Effector CD4-positive, alpha-beta T cell (primary cell): ENCODE results near the gene INSIG1.

Experiments
- DNase-seq: peaks from one replicate; pipeline ENCODE4 v3.0.0-alpha.2; 2020

INSIG1 gene

GRCh38 chr7:155333346-155334234, 35.9 kb downstream of the INSIG1 start:
- no peak for DNase-seq

DNA sequence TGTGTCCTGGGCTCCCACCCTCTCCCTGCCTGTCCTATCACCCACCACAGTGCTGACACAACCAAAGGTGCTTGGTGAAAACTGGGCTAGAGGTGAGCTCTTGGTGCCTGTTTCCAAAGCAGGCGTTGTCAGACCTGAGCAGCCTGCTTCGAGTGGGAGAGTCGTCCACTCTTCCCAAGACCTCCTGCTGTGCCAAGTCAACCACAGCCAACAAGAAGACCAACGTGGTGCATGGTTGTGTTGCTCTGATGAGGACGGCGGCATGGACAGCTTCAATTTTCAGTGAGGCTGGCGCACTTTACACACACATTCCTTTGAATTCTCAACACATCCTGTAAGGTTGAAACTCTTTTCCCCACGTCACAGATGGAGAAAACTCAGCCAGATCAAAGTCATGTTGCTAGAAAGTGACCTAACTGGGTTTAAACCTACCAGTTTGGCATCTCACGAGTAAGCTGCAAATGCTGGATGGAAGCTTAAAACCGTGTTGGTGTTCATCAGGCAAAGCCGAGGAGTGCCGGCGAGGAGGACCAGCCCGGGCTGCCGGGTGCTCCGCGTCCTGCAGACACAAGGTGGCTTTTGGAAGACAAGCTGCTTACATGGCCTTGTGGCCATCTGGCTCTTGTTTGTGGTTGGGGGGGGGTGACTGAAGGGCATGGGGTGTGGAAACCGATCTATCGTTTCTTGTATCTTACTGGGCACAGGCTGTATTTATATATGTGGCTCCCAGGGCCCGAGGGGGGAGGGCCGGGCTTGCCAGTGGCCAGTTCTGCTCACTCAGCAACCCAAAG, 39.3 kb downstream of the INSIG1 start:
- no peak for DNase-seq

GRCh38 chr7:155337946-155338631, 40.4 kb downstream of the INSIG1 start:
- DNase-seq, result no peak

GRCh38 chr7:155338632-155339320, 41.1 kb downstream of the INSIG1 start:
- no peak for DNase-seq

- DNase-seq, result no peak
Measured at GRCh38 chr7:155339474-155339873, 41.8 kb downstream of the INSIG1 start.

DNA sequence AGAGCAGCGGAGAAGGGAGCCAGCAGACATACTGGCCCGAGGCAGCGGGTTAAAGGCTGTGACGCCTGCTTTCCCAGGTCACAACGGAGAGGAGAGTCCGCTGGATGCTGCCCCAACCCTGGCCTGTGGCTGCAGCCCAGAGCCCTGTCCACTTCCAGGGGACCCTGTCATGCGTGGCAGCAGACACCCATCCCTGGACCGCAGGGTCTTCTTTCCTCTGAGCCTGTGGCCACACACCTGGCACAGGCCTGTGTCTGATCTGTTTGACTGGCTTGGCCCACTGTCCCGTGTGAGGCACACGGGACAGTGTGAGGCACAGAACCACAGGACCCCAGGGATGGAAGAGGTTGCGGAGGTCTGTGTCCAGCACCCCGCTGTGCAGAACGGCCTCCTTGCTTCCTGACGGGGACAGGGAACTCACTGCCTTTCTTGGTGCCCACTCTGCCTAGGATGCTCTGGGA, 42.4 kb downstream of the INSIG1 start:
- DNase-seq, result no peak

GRCh38 chr7:155340721-155341120, 43.0 kb downstream of the INSIG1 start:
- no peak for DNase-seq

- DNase-seq, result no peak
Measured at GRCh38 chr7:155341463-155341983, 43.8 kb downstream of the INSIG1 start.

GRCh38 chr7:155342313-155342712, 44.6 kb downstream of the INSIG1 start:
- DNase-seq, result no peak

GRCh38 chr7:155343150-155343549, 45.5 kb downstream of the INSIG1 start:
- no peak for DNase-seq

- DNase-seq, result no peak
Measured at GRCh38 chr7:155343661-155344121, 46.0 kb downstream of the INSIG1 start.

DNA sequence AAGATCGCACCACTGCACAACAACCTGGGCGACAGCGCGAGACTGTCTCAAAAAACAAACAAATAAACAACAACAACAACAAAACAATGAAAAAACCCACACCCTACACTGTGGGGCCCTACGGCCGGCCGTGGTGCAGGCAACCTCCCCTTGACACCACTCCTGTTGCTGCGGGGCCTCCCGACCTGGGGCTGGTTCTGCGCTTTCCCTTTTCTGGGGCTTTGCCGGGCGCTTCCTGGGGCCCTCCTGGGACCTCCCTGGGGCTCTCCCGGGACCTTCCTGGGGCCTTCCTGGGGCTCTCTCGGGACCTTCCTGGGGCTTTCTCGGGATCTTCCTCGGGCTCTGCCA, 46.6 kb downstream of the INSIG1 start:
- DNase-seq, result no peak

DNA sequence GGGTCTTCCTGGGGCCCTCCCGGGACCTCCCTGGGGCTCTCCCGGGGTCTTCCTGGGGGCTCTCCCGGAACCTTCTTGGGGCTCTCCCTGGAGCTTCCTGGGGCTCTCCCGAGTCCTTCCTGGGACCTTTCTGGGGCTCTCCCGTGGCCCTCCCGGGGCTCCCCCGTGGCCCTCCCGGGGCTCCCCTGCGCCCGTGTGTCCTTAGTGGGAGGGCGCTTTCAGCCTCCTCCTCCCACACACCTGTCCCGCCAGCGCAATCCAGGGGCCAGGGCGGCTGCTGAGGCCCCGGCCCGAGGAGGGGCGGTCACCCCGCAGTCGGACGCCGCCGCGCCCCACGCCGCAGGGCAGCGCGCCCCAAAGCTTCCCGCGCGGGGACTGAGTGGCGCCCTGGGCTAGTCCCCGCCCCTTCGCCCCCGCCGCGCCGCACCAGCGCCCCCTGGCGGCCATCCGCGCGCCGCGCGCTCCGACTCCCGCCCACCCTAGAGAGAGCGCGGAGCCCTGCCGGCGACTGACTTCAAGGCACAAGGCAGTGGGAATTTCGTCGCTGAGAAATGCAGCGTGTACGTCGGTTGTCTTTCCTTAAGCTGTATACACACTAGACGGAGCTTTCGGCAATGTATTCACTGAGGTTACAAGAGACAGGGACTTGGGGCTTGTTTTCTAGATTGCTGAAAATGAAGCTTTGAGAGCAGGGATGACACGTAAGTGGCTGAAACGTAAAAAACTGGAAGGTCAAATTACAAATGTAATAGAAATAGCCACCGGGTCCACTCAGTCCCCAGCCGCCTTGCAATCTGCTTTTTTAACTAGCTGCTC, 47.1 kb downstream of the INSIG1 start:
- DNase-seq, result peak; percentile 78

GRCh38 chr7:155345490-155345889, 47.8 kb downstream of the INSIG1 start:
- no peak for DNase-seq

DNA sequence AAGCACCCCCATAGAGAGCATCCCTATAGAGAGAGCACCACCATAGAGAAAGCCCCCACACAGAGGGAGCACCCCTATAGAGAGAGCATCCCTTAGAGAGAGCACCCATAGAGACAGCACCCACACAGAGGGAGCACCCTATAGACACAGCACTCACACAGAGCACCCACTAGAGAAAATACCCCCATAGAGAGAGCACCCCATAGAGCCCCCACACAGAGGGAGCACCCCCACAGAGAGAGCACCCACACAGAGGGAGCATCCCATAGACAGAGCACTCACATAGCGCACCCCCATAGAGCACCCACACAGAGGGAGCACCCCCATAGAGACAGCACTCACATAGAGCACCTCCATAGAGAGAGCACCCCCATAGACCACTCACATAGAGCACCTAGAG, 48.6 kb downstream of the INSIG1 start:
- DNase-seq, result no peak

- DNase-seq, result no peak
Measured at GRCh38 chr7:155348806-155349205, 51.1 kb downstream of the INSIG1 start.

DNA sequence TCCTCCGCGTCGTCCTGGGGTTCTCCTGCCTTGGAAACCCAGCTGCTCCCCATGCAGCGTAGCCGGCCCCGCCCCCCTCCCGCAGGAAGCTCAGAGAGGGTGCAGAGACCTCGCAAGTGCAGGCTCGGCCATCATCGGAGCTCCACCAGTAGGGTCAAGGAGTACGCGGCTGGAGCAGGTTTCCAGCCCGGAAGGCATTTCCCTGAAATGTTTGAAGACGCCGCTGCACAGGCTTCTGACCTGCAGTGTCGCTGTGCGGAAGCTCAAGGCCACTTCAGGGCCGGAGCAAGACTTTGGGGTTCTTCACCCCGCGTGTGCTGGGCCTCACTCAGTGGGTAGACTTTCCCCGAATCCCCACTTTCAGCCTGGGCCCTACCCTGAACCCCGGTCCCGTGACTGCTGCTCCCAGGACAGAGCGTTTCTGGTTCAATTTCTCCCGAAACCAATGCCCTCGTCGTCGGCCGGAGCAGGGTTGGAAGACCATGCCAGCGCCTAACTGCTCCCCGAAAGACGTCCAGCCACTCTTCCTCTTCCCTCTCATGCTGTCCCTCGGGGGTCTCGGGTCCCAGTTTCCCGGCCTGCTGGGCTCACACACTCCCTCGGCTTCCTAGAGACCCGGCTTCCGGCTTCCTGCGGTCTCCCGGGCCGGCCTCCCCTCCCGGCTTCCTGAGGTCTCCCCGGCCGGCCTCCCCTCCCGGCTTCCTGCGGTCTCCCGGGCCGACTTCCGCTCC, 52.1 kb downstream of the INSIG1 start:
- DNase-seq, result no peak

GRCh38 chr7:155351120-155351870, 53.6 kb downstream of the INSIG1 start:
- no peak for DNase-seq

DNA sequence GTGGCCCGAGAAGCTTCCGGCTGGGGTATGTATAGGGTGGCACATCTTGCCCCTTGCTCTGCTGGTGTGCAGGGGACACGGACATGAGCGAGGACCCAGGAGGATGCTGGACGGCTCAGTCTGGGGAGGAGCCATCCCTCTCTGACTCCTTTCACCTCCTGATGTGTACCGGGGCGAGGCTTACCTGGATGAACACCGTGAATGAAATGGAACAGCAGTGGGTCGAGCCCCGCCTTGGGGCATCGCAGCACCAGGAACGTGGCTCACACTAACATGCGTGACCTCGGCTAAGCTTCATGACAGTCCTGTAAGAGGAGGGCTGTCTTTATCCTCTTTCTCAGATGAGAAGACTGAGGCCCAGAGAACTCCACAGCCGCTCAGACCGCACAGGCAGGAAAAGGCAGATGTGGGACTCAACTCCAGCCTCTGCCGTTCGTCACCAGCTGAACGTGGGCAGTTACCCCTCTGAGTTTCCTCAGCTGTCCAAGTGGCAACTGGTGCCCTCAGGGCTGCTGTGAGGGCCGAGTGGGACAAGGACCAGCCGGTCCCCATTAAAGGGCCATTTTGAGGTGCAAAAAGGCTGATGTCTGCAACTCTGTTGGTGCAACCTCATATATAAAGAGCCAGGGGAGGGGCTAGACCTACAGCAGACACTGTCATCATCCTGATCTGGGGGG, 54.5 kb downstream of the INSIG1 start:
- DNase-seq, result no peak
